ENCODE measurements around the gene ZNF773.
"Not testable (repeated sequence)": the region's sequence is repeated elsewhere in the genome, so short reads cannot be mapped to it uniquely, and the experiment has no call there.

Gene ZNF773
- long read RNA-seq, donor 1, partial matches to known transcripts: 0 of 2 reads
- long read RNA-seq, donor 1, other reads (novel, unspliced or antisense): 0 of 2 reads
- long read RNA-seq, donor 2, partial matches to known transcripts: 0 of 4 reads
- long read RNA-seq, donor 2, other reads (novel, unspliced or antisense): 0 of 4 reads
- long read RNA-seq, donor 3, partial matches to known transcripts: 0 of 1 reads
- long read RNA-seq, donor 3, other reads (novel, unspliced or antisense): 0 of 1 reads
- long read RNA-seq, donor 4, partial matches to known transcripts: 0 of 3 reads
- long read RNA-seq, donor 4, other reads (novel, unspliced or antisense): 0 of 3 reads
- long read RNA-seq, donor 5, partial matches to known transcripts: 0 of 1 reads
- long read RNA-seq, donor 5, other reads (novel, unspliced or antisense): 0 of 1 reads
- long read RNA-seq, donor 6, partial matches to known transcripts: 0 of 1 reads
- long read RNA-seq, donor 6, other reads (novel, unspliced or antisense): 0 of 1 reads
- long read RNA-seq, donor 7, partial matches to known transcripts: 0 of 2 reads
- long read RNA-seq, donor 7, other reads (novel, unspliced or antisense): 0 of 2 reads
- long read RNA-seq, donor 8, partial matches to known transcripts: 0 of 3 reads
- long read RNA-seq, donor 8, other reads (novel, unspliced or antisense): 0 of 3 reads

DNA sequence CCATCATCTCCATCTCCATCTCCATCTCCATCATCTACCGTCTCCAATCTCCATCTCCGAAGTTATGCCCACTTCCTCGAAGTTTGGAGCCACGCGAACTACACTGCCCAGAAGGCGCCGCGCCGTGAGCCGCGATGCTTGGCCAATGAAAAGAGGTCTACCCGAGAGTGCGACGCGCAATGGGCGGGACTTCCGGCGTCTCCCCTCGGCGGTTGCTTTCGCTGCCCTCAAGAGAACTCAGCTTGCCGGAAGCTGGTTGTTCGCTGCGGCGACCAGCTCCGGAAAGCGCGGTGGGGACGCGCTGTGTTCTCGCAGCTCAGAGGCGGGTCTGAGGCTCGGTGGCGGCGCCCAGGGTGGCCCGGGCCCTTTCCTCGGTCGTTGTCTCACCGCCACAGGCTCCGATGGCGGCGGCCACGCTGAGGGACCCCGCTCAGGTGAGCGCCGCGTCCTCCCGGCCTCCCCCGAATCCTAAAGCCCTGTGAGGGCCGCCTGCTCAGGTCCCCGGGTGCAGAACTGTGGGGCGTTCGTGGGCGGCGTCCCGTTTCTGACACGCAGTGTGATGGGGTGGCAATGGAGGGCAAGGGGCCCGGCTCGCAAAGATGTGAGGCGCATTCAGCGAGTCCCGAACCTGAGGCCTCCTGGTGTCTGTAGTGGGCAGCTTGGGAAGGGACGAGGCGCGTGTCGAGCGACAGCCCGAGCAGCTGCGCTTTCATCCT lies at the start of gene ZNF773:
ZNF773 (plus strand) TSS at position 259 of the 716 bp plus-strand sequence; CDS start at position 402, 143 bp downstream.
- DNase-seq: peak; percentile 83

DNA sequence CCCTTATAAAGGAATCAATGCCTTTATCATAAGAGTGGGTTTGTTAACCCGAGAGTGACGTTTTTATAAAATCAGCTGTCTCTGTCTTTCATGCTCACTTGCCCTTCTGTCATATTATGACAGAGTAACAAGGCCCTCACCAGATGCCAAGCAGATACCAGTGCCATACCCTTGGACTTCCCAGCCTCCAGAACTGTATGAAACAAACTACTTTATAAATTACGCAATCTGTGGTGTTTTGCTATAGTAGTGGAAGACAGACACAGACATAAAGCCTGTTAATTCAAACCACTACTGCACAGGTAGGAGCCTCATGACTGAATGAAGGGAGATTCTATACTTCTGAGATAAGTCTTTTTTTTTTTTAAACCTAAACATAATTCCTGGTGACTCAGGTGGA lies 47.4 kb upstream of the ZNF773 start:
- DNase-seq: no peak

DNA sequence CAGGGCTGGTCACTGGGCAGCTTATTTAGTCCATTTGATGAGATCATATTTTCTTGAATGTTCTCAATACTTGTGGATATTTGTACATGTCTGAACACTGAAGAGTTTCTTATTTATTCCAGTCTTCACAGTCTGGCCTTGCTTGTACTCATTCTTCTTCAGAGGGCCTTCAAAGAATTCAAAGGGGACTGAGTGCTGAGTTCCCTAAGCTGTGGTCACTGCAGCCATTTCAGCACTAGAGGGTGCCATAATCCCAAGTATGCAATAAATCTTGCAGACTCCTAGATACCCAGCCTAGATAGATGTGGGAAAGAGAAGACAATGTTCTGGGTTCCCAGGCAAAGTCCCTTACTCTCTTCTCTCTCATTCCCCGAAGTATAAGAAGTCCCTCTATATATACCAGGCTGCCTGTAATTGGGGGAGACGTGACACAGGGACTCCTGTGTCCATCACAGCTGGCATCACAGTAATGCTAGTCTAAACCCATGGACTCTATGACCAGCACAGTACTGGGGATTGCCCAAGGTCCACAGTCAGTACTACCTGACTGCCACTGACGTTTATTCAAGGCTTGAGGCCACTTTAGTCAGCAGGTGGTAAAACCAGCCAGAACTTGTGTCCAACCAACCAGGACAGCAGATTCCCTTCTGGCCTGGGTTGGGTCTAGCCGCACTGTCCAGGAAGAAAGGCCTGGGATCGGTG lies 33.9 kb upstream of the ZNF773 start:
- no peak for DNase-seq

DNA sequence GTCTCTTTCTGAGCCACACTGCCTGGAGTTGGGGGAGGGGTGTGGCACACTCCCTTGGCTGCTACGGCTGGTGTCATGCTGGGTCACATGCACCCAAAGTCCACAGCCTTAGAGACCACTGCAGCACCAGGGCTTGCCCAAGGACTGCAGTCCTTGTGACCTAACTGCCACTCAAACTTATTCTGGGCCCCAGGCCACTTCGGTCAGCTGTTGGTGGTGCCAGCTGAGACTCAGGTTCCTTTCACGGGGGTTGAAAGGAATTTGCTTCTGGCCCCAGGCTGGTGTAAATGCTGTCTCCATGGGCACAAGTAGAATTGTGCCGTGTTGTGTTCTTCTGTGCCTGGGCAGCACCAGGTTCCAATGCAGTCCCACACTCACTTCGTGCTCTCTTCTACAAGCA lies 33.2 kb upstream of the ZNF773 start:
- no peak for DNase-seq

DNA sequence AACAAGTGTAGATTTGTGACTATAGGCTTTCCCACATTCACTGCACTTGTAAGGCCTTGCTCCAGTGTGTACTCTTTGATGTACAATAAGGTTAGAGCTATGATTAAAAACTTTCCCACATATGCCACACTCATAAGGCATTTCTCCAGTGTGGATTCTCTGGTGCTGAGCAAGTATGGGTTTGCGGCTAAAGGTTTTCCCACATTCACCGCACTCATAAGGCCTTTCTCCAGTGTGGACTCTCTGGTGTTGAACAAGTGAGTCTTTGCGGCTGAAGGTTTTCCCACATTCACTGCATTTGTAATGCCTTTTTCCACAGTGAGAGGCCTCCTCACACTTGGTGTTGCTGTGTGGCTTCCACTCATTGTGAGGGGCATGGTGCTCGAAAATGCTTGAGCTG lies 26.1 kb upstream of the ZNF773 start:
- DNase-seq: no peak

DNA sequence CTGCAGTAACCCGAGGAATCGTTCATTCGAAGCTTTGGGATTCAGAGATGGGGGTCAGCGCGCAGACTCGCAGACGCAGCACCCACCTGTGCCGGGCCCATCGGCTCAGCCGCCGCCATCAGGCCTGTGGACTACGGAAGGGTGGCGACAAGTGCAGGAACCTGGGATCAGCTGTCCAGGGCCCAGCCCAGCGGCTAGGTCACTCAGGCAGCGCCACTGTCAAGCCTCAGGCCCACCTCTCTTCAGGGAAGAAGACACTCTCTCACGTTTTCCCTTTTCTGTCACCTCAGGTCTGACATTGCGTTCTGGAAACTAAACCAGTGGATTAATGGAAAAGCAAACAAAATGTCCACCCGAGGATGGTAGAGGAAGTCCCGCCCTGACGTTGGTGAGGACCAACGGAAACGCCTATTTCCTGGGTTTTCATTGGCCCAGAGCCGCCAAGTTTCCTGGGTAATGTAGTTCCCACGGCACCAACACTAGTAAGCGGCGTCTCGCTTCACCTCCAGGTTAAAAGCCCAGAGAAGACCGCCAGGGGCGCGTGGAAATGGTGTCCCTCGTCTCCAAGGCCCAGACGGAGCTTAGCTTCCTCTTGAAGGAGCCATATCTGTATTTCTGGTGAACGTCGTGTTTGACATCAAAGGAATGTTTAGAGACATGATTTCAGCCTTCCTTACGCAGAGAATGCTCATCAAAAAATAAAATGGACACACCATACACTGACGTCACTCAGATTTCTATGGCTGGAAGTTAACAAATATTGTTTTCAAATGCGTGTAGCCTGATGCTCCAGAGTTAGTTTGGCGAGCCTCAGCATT lies 22.3 kb upstream of the ZNF773 start, which contains the start of gene ZNF772:
ZNF772 (minus strand) TSS at position 376 of the 818 bp plus-strand sequence; CDS start at position 119, 257 bp downstream.
- DNase-seq: peak; percentile 93

DNA sequence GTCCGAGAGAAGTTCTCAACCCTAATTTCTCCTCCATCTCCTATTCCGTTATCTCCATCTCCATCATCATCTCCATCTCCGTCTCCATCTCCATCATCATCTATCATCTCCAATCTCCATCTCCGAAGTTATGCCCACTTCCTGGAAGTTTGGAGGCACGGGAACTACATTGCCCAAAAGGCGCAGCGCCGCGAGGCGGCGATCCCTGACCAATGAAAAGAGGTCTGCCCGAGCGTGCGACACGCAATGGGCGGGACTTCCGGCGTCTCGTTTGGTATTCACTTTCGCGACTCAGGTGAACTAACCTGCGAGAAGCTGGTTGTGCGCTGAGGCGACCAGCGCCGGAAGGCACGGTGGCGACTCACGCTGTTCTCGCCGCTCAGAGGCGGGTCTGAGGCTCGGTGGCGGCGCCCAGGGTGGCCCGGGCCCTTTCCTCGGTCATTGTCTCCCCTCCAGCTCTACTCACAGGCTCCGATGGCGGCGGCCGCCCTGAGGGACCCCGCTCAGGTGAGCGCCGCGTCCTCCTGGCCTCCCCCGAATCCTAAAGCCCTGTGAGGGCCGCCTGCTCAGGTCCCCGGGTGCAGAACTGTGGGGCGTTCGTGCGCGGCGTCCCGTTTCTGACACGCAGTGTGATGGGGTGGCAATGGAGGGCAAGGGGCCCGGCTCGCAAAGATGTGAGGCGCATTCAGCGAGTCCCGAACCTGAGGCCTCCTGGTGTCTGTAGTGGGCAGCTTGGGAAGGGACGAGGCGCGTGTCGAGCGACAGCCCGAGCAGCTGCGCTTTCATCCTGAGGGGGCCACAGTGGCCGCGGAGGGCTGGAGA lies 12.1 kb upstream of the ZNF773 start, which contains the start of gene ZNF419:
ZNF419 (plus strand) TSS at position 274 of the 822 bp plus-strand sequence; CDS start at position 475, 201 bp downstream.
- DNase-seq: peak; percentile 88

DNA sequence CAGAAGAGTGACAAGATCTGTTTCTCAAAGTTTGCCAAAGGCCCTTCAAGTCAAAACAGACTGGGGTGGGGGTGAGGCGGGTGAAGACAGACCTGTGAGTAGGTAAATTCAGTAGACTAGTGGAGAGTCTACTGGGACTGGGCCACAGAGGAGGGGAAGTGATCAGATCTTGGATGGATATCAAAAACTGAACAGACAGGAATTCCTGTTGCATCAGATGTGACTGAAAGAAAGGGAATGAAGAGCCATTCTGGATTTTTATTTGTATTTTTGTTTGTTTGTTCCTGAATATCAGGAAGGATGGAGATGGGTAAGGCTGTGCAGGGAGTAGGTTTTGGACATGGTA lies 11.5 kb upstream of the ZNF773 start:
- DNase-seq: not testable (repeated sequence)

DNA sequence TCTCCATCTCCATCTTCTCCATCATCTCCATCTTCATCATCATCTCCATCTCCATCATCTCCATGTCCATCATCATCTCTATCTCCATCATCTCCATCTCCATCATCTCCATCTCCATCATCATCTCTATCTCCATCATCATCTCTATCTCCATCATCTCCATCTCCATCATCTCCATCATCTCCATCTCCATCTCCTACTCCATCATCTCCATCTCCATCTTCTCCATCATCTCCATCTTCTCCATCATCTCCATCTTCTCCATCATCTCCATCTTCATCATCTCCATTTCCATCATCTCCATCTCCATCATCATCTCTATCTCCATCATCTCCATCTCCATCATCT lies 432 bp upstream of the ZNF773 start:
- DNase-seq: not testable (repeated sequence)

DNA sequence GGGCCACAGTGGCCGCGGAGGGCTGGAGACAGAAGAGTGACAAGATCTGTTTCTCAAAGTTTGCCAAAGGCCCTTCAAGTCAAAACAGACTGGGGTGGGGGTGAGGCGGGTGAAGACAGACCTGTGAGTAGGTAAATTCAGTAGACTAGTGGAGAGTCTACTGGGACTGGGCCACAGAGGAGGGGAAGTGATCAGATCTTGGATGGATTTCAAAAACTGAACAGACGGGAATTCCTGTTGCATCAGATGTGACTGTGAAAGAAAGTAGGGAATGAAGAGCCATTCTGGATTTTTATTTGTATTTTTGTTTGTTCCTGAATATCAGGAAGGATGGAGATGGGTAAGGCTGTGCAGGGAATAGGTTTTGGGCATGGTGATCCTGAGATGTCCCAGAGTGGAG lies 662 bp downstream of the ZNF773 start:
- not testable (repeated sequence) for DNase-seq

DNA sequence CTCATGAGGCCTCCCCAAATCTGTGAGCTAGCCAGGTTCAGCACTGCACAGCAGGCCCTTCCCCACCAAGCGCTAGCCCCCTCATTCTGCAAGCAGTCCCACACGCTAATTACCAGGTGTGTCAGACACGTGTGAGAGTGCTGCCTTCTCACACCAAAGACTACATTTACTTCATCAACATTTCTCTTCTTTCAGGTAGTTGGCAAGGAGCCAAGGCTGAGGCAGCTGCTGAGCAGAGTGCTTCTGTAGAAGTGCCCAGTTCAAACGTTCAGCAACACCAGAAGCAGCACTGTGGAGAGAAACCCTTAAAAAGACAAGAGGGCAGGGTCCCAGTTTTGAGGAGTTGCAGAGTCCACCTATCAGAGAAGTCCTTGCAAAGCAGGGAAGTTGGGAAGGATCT lies 6.4 kb downstream of the ZNF773 start:
- no peak for DNase-seq

DNA sequence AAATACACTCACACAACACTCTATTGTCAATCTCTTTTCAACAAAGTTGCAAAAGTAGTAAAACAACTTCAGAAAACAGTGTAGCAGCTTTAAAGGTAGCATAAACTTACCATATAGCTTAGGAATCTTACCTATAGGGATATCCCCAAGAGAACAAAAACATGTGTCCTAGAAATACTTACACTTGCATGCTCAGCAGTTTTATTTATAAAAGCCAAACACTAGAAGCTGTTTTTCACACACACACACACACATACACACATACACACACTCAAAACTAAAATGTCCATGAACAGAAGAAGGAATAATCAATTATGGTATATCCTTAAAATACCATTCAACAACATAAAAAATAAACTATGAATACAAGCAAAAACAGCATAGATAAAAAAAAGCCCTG lies 11.7 kb downstream of the ZNF773 start:
- no peak for DNase-seq

DNA sequence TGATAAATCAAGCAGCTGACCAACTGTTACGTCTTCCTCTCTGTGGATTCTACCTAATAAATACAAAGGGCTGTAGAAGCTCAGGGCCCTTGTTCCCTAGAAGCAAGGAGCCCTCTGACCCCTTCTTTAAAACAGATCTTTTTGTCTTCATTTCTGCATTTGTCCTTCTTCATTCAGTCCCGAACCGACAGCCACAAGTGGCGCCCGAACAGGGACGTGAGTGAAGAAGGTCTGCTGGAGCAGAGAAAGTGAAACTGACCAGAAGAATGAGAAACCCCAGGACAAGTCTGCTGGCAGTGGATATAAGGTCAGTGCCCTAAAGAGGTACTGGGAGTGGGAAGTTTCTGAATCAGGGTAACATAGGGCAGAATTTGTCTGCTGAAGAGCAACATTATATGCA lies 13.1 kb downstream of the ZNF773 start:
- DNase-seq: peak; percentile 8

DNA sequence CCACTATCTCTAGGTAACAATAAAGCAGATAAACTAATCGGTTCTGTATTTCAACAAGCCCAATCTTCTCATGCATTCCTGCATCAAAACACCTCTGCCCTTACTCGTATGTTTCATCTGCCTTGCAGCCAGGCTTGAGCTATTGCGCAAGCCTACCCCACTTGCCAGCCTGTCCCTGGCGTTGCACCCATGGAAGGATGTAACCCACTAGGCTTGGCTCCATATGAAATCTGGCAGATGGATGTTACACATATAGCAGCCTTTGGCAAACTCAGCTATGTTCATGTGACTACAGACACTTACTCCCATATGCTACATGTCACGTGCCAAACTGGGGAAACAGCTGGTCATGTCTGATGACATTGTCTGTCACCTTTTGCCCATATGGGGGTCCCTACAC lies 15.5 kb downstream of the ZNF773 start:
- DNase-seq: no peak

DNA sequence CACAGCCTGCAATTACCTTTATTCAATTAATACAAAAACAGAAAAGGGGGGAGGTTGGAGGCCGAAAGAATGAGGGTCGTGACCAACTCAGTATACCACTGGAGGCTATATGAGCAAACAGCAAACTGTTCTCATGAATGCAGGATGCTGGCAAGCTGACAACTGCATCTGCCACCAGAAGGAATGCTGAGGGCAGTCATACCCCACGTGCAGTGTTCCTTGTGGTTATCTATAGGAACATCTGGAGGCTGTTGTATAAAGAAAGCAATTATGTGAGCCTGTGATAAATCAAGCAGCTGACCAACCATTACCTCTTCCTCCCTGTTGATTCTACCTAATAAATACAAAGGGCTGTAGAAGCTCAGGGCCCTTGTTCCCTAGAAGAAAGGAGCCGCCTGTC lies 18.3 kb downstream of the ZNF773 start:
- not testable (repeated sequence) for DNase-seq

DNA sequence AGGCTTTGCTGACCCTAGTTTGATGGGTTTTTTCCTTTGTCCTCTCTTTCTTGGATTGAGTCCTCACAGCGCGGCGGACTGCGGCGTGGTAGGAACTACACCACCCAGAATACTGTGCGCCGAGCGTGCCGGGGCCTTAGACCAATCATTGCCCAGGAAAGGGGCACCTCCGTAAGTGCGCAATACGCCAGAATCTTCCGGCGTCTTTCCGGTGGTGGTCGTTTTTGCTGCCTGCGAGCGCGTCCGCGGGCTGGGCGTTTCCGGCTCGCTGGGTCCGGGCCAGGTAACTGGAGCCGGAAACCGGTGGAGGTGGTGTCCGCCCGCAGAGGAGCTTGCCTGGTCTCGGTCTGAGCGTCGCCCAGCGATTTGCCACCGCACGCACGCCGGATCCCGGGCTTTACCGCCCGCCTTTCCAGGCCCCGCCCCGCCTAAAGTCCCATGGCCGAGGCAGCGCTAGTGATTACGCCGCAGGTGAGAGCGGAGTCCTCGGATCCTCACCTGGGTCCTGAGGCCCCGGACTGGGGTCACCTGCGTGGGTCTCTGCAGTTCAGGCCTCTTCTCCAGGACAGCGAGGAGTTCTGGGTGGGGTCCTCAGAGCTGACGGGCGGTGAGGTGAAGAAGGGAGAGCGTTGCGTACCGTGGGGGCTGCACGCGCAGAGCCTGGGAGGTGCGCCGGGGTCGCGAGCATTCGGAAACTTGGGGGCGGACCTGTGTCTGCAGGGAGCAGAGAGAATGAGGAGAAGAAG lies 27.6 kb downstream of the ZNF773 start, which contains the start of gene ZNF549:
ZNF549 (plus strand) TSS at position 221 of the 746 bp plus-strand sequence; CDS start at position 439, 218 bp downstream.
- DNase-seq: peak; percentile 83

DNA sequence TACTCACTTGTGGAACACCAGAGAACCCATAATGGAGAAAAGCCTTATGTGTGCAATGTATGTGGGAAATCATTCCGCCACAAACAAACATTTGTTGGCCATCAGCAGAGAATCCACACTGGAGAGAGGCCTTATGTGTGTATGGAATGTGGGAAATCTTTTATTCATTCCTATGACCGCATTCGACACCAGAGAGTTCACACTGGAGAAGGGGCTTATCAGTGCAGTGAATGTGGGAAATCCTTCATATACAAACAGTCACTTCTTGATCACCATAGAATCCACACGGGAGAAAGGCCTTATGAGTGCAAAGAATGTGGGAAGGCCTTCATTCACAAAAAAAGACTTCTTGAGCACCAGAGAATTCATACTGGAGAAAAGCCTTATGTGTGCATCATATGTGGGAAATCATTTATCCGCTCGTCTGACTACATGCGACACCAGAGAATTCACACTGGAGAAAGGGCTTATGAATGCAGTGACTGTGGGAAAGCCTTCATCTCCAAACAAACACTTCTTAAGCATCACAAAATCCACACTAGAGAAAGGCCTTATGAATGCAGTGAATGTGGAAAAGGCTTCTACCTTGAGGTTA lies 38.3 kb downstream of the ZNF773 start:
- DNase-seq: no peak

DNA sequence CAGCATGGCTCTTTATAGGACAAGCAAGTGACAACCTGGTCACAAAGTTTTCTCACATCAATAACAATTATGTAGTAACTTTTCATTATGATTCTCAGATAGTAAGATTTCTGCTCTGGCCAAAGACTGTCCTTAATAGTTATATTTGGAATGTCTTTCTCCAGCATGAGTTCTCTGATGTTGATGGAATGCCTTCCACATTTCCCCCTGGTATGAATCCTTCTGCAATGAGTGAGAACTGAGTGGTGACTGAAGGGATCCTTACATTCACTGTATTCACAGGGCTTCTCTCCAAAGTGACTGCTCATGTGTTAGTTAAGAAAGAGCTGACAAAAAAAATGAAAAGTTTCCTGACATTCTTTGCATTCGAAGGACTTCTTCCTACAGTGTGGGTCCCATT lies 46.8 kb downstream of the ZNF773 start:
- no peak for DNase-seq

DNA sequence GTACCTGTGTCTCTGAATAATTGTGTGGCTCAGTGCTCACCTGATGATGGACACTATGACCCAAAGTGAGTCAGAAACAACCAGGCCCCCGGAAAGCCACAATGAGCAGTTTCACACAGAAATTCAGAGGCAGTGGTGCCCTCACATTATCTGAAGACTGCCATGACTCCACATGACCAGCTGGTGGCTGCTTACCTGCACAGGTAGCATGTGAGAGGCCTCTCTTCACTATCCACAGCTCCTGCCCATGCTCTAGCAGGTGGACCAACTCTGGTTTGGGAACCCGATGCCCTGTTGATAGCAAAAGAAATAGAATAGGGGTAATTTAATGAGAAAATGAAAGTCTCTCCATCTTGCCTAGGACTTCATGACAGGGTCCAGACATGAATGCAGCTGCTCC lies 52.7 kb downstream of the ZNF773 start:
- no peak for DNase-seq
